NCI-H2171 (cell line): ENCODE results near the gene TTLL12.

Source experiments
- DNase-seq: peaks from one replicate; lab custom pipeline; 2025; lab: John Stamatoyannopoulos, UW

Gene TTLL12

GRCh38 chr22:43199541-43199940 lies 12.6 kb upstream of the TTLL12 start:
- no peak for DNase-seq

GRCh38 chr22:43198936-43199335 lies 12.0 kb upstream of the TTLL12 start:
- DNase-seq = no peak

- no peak for DNase-seq
Observed at GRCh38 chr22:43198126-43198525, 11.2 kb upstream of the TTLL12 start.

- DNase-seq = no peak
Observed at GRCh38 chr22:43197271-43197941, 10.5 kb upstream of the TTLL12 start.

GRCh38 chr22:43191831-43192230 lies 4.9 kb upstream of the TTLL12 start:
- no peak for DNase-seq

- DNase-seq = no peak
Observed at GRCh38 chr22:43188829-43189545, 2.1 kb upstream of the TTLL12 start.

- DNase-seq = peak; percentile 96
Observed at GRCh38 chr22:43187171-43188099, 501 bp upstream of the TTLL12 start.

- DNase-seq = peak; percentile 64
Observed at GRCh38 chr22:43185860-43186261, 1.1 kb downstream of the TTLL12 start.

GRCh38 chr22:43183496-43184277 lies 3.2 kb downstream of the TTLL12 start:
- no peak for DNase-seq

- no peak for DNase-seq
Observed at GRCh38 chr22:43182726-43183125, 4.2 kb downstream of the TTLL12 start.

- DNase-seq = no peak
Observed at GRCh38 chr22:43182118-43182517, 4.8 kb downstream of the TTLL12 start.

GRCh38 chr22:43181321-43182076 lies 5.4 kb downstream of the TTLL12 start:
- DNase-seq = no peak

- no peak for DNase-seq
Observed at GRCh38 chr22:43180670-43181069, 6.3 kb downstream of the TTLL12 start.

GRCh38 chr22:43179911-43180195 lies 7.1 kb downstream of the TTLL12 start:
- no peak for DNase-seq

- DNase-seq = no peak
Observed at GRCh38 chr22:43179146-43179910, 7.6 kb downstream of the TTLL12 start.

- peak; percentile 46 for DNase-seq
Observed at GRCh38 chr22:43177479-43177878, 9.5 kb downstream of the TTLL12 start.

- no peak for DNase-seq
Observed at GRCh38 chr22:43176090-43176489, 10.8 kb downstream of the TTLL12 start.

GRCh38 chr22:43174941-43175531 lies 11.9 kb downstream of the TTLL12 start:
- no peak for DNase-seq

GRCh38 chr22:43173976-43174720 lies 12.8 kb downstream of the TTLL12 start:
- DNase-seq = no peak
